ENCODE data around the gene RXRG.

The RXRG gene

DNA sequence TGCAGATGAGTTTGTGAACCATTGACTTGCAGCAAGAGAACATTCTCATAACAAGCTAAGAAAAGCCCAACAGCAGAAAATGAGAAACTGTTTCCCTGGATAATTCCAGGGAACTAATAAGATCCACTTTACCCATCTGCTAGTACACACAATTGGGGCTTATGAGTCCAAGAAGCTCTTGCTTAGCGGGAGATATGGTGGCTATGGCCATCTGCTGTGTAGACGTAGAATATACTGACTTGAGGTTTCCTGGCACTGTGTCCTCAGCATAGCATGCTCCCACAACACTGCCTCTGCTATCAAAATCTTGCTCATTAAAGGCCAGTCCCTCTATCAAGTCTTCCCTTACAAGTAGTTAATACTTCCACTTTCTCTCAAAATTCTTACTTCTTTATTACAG is 6.8 kb upstream of the RXRG start:
- Histone ChIP-seq H3F3A (ENCODE audit: insufficient read depth, low read length) (no peaks in the 10 kb centered on the region), H3K9me3 (ENCODE audit: low read length) (no peaks in the 10 kb centered on the region), H3K9me2 (ENCODE audit: low read depth, low read length) (no peaks in the 10 kb centered on the region), H3K36me3 (ENCODE audit: insufficient read depth, low read length) (no peaks in the 10 kb centered on the region), H3K9ac (ENCODE audit: low read length) (no peak overlapping the region), H3K4me3 (ENCODE audit: low read depth, low read length, poor library complexity, severe bottlenecking) (no peak overlapping the region), H3K79me2 (ENCODE audit: insufficient read depth, low read length) (no peaks in the 10 kb centered on the region), H3K27ac (ENCODE audit: low read depth, low read length, poor library complexity, severe bottlenecking) (no peak overlapping the region), H3K4me2 (ENCODE audit: low read length) (no peak overlapping the region), H3K4me1 (ENCODE audit: insufficient read depth, low read length, severe bottlenecking) (no peaks in the 10 kb centered on the region), H2AFZ (ENCODE audit: low read length) (no peak overlapping the region), H4K20me1 (ENCODE audit: insufficient read depth, low read length) (no peaks in the 10 kb centered on the region), H3K27me3 (ENCODE audit: insufficient read depth, low read length) (no peaks in the 10 kb centered on the region)
- no peak for TF ChIP-seq EZH2 (IDR thresholded peaks at IDR 0.05; ENCODE audit: borderline replicate concordance, low read length)
- TF ChIP-seq, protein P1, sequence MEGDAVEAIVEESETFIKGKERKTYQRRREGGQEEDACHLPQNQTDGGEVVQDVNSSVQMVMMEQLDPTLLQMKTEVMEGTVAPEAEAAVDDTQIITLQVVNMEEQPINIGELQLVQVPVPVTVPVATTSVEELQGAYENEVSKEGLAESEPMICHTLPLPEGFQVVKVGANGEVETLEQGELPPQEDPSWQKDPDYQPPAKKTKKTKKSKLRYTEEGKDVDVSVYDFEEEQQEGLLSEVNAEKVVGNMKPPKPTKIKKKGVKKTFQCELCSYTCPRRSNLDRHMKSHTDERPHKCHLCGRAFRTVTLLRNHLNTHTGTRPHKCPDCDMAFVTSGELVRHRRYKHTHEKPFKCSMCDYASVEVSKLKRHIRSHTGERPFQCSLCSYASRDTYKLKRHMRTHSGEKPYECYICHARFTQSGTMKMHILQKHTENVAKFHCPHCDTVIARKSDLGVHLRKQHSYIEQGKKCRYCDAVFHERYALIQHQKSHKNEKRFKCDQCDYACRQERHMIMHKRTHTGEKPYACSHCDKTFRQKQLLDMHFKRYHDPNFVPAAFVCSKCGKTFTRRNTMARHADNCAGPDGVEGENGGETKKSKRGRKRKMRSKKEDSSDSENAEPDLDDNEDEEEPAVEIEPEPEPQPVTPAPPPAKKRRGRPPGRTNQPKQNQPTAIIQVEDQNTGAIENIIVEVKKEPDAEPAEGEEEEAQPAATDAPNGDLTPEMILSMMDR (IDR thresholded peaks at IDR 0.05; ENCODE audit: low read length) = no peak

DNA sequence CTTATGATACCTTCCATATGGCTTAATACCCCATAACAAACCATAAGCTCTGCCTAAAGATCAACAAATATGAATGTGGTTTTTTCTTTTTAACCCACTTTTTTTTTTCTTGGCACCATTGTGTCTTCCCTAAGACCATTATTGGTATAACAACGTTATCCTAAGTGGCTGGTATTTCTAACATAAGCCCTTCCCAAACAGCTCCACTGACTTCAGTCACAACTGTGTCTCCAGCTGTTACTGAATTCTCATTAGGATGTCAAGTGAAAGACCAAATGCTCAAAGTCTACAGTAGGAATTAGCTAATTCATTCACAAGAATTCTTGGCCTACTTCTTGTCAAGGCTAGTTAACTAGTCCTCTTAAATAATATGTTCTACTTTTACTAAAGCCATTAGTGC is 4.2 kb upstream of the RXRG start:
- no peaks in the 10 kb centered on the region for H3K4me1 ChIP-seq (ENCODE audit: insufficient read depth, low read length, severe bottlenecking)
- no peaks in the 10 kb centered on the region for H3K36me3 ChIP-seq (ENCODE audit: insufficient read depth, low read length)
- H3K4me2 ChIP-seq (ENCODE audit: low read length) = no peak overlapping the region
- no peak overlapping the region for H2AFZ ChIP-seq (ENCODE audit: low read length)
- H3K9me2 ChIP-seq (ENCODE audit: low read depth, low read length) = no peaks in the 10 kb centered on the region
- no peaks in the 10 kb centered on the region for H3F3A ChIP-seq (ENCODE audit: insufficient read depth, low read length)
- no peaks in the 10 kb centered on the region for H3K9me3 ChIP-seq (ENCODE audit: low read length)
- TF ChIP-seq, protein P1 (IDR thresholded peaks at IDR 0.05; ENCODE audit: low read length) = no peak
- no peak for TF ChIP-seq EZH2 (IDR thresholded peaks at IDR 0.05; ENCODE audit: borderline replicate concordance, low read length)
- H3K4me3 ChIP-seq (ENCODE audit: low read depth, low read length, poor library complexity, severe bottlenecking) = no peak overlapping the region
- no peak overlapping the region for H3K27ac ChIP-seq (ENCODE audit: low read depth, low read length, poor library complexity, severe bottlenecking)
- H4K20me1 ChIP-seq (ENCODE audit: insufficient read depth, low read length) = no peaks in the 10 kb centered on the region
- no peak overlapping the region for H3K9ac ChIP-seq (ENCODE audit: low read length)
- H3K79me2 ChIP-seq (ENCODE audit: insufficient read depth, low read length) = no peaks in the 10 kb centered on the region
- no peaks in the 10 kb centered on the region for H3K27me3 ChIP-seq (ENCODE audit: insufficient read depth, low read length)

DNA sequence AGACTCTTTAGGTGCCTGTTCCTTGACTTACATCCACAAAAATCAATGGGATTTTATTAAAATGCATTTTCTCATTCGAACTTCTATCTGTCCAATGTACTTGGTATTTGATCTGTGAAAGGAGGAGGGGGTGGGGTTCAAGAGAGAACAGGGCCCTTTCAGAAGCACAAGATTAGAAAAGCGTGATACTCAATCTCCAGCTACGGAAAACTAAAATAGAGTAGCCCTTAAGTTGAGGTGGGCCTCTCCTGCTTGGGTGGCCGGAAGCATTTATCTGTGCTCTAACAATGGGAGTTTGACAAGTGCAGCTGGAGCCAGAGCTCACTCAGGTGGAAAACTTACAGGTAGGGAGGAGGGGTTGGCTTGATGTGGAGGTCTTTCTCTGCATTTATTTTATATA is 462 bp upstream of the RXRG start:
- H3F3A ChIP-seq (ENCODE audit: insufficient read depth, low read length) = no peaks in the 10 kb centered on the region
- no peaks in the 10 kb centered on the region for H3K4me1 ChIP-seq (ENCODE audit: insufficient read depth, low read length, severe bottlenecking)
- no peaks in the 10 kb centered on the region for H3K36me3 ChIP-seq (ENCODE audit: insufficient read depth, low read length)
- H3K4me3 ChIP-seq (ENCODE audit: low read depth, low read length, poor library complexity, severe bottlenecking) = no peak overlapping the region
- no peaks in the 10 kb centered on the region for H3K27me3 ChIP-seq (ENCODE audit: insufficient read depth, low read length)
- TF ChIP-seq, protein P1 (IDR thresholded peaks at IDR 0.05; ENCODE audit: low read length) = no peak
- no peak for TF ChIP-seq EZH2 (IDR thresholded peaks at IDR 0.05; ENCODE audit: borderline replicate concordance, low read length)
- no peaks in the 10 kb centered on the region for H4K20me1 ChIP-seq (ENCODE audit: insufficient read depth, low read length)
- H3K4me2 ChIP-seq (ENCODE audit: low read length) = no peak overlapping the region
- no peak overlapping the region for H3K9ac ChIP-seq (ENCODE audit: low read length)
- no peak overlapping the region for H3K27ac ChIP-seq (ENCODE audit: low read depth, low read length, poor library complexity, severe bottlenecking)
- no peaks in the 10 kb centered on the region for H3K9me3 ChIP-seq (ENCODE audit: low read length)
- H3K9me2 ChIP-seq (ENCODE audit: low read depth, low read length) = no peaks in the 10 kb centered on the region
- no peak overlapping the region for H2AFZ ChIP-seq (ENCODE audit: low read length)
- H3K79me2 ChIP-seq (ENCODE audit: insufficient read depth, low read length) = no peaks in the 10 kb centered on the region
